ENCODE results near the gene TUBE1.

Gene TUBE1

GRCh38 chr6:112066606-112067005 is 20.7 kb downstream of the TUBE1 start:
- TF ChIP-seq CTCF (conservative IDR thresholded peaks at IDR 0.05; ENCODE audit: control insufficient read depth, insufficient read depth, low read depth, low read length) = no peak
- no peak overlapping the region for H3K4me3 ChIP-seq (ENCODE audit: control insufficient read depth, low read depth, low read length)
- no peak for DNase-seq (ENCODE audit: low read depth)

GRCh38 chr6:112065426-112065986 is 21.8 kb downstream of the TUBE1 start:
- no peak overlapping the region for H3K4me3 ChIP-seq (ENCODE audit: control insufficient read depth, low read depth, low read length)
- no peak for TF ChIP-seq CTCF (conservative IDR thresholded peaks at IDR 0.05; ENCODE audit: control insufficient read depth, insufficient read depth, low read depth, low read length)
- no peak for DNase-seq (ENCODE audit: low read depth)

- no peak for TF ChIP-seq CTCF (conservative IDR thresholded peaks at IDR 0.05; ENCODE audit: control insufficient read depth, insufficient read depth, low read depth, low read length)
- DNase-seq (ENCODE audit: low read depth) = no peak
- no peak overlapping the region for H3K4me3 ChIP-seq (ENCODE audit: control insufficient read depth, low read depth, low read length)
Observed at GRCh38 chr6:112062966-112063365, 24.3 kb downstream of the TUBE1 start.

- TF ChIP-seq CTCF (conservative IDR thresholded peaks at IDR 0.05; ENCODE audit: control insufficient read depth, insufficient read depth, low read depth, low read length) = no peak
- DNase-seq (ENCODE audit: low read depth) = peak; percentile 65
- no peak overlapping the region for H3K4me3 ChIP-seq (ENCODE audit: control insufficient read depth, low read depth, low read length)
Observed at GRCh38 chr6:112061605-112062004, 25.7 kb downstream of the TUBE1 start.

- no peak for TF ChIP-seq CTCF (conservative IDR thresholded peaks at IDR 0.05; ENCODE audit: control insufficient read depth, insufficient read depth, low read depth, low read length)
- no peak for DNase-seq (ENCODE audit: low read depth)
- no peak overlapping the region for H3K4me3 ChIP-seq (ENCODE audit: control insufficient read depth, low read depth, low read length)
Observed at GRCh38 chr6:112058243-112059032, 28.8 kb downstream of the TUBE1 start.

- no peak for TF ChIP-seq CTCF (conservative IDR thresholded peaks at IDR 0.05; ENCODE audit: control insufficient read depth, insufficient read depth, low read depth, low read length)
- no peak for DNase-seq (ENCODE audit: low read depth)
- no peak overlapping the region for H3K4me3 ChIP-seq (ENCODE audit: control insufficient read depth, low read depth, low read length)
Observed at GRCh38 chr6:112054555-112055190, 32.6 kb downstream of the TUBE1 start.

All from fibroblast of mammary gland (primary cell).